WTC11 (cell line): ENCODE results near the gene PA2G4. TPM values are rescaled to one million over a fixed set of nuclear protein-coding genes. Genes with fewer than 3 reads are reported as not detected.
A peak's percentile ranks its signal among the peaks of the same experiment; 100 is the strongest.

Experiments
- AFF4 ChIP-seq: sonication (generic); formaldehyde crosslinking; IDR thresholded peaks from 2 replicates; pipeline ENCODE4 v1.8.1; 2023; ENCODE audit warnings: mild to moderate bottlenecking, missing genetic modification reagents, borderline replicate concordance
- CREB1 ChIP-seq: sonication (generic); formaldehyde crosslinking; IDR thresholded peaks from 2 replicates; pipeline ENCODE4 v1.8.0; 2023; ENCODE audit warnings: mild to moderate bottlenecking, missing genetic modification reagents
- CTCF ChIP-seq: fragments of 200-600 bp; IDR thresholded peaks from 2 replicates; pipeline ENCODE4 v1.8.0; 2022; ENCODE audit warnings: antibody characterized with exemption
- ELF4 ChIP-seq: sonication (generic); formaldehyde crosslinking; IDR thresholded peaks from 2 replicates; pipeline ENCODE4 v1.8.1; 2022; ENCODE audit warnings: low read depth, mild to moderate bottlenecking, moderate library complexity, missing genetic modification reagents
- EMX1 ChIP-seq: fragments of 250-450 bp; sonication (Bioruptor Pico); IDR thresholded peaks from 2 replicates; pipeline ENCODE4 v1.8.0; 2021; ENCODE audit warnings: mild to moderate bottlenecking
- FOXJ3 ChIP-seq: sonication (generic); formaldehyde crosslinking; IDR thresholded peaks from 2 replicates; pipeline ENCODE4 v1.9.0; 2021; ENCODE audit warnings: missing genetic modification reagents, mild to moderate bottlenecking, borderline replicate concordance
- FOXK1 ChIP-seq: sonication (generic); formaldehyde crosslinking; IDR thresholded peaks from 2 replicates; pipeline ENCODE4 v1.8.0; 2022; ENCODE audit warnings: mild to moderate bottlenecking, moderate library complexity, missing genetic modification reagents
- GTF2I ChIP-seq: fragments of 250-450 bp; sonication (Bioruptor Pico); conservative IDR thresholded peaks from 2 replicates; pipeline ENCODE4 v1.4.0; 2021; ENCODE audit warnings: mild to moderate bottlenecking
- HMGA2 ChIP-seq: fragments of 250-450 bp; sonication (Bioruptor Pico); IDR thresholded peaks from 2 replicates; pipeline ENCODE4 v1.4.0; 2021; ENCODE audit warnings: mild to moderate bottlenecking, moderate library complexity
- HMGXB4 ChIP-seq: sonication (generic); formaldehyde crosslinking; IDR thresholded peaks from 2 replicates; pipeline ENCODE4 v1.8.1; 2023; ENCODE audit warnings: mild to moderate bottlenecking, moderate library complexity, missing genetic modification reagents
- IRF1 ChIP-seq: sonication (generic); formaldehyde crosslinking; IDR thresholded peaks from 2 replicates; pipeline ENCODE4 v1.8.0; 2023; ENCODE audit warnings: missing genetic modification reagents
- NR2C2 ChIP-seq: sonication (generic); formaldehyde crosslinking; IDR thresholded peaks from 2 replicates; pipeline ENCODE4 v1.8.0; 2022; ENCODE audit warnings: mild to moderate bottlenecking, missing genetic modification reagents
- SOX15 ChIP-seq: fragments of 250-450 bp; sonication (Bioruptor Pico); IDR thresholded peaks from 2 replicates; pipeline ENCODE4 v1.9.0; 2021; ENCODE audit warnings: mild to moderate bottlenecking
- ZBTB21 ChIP-seq: sonication (generic); formaldehyde crosslinking; IDR thresholded peaks from 2 replicates; pipeline ENCODE4 v1.8.1; 2023; ENCODE audit warnings: mild to moderate bottlenecking, missing genetic modification reagents, borderline replicate concordance
- ZMAT4 ChIP-seq: fragments of 250-450 bp; sonication (Bioruptor Pico); IDR thresholded peaks from 2 replicates; pipeline ENCODE4 v1.9.0; 2021; ENCODE audit warnings: mild to moderate bottlenecking
- ZNF232 ChIP-seq: sonication (generic); formaldehyde crosslinking; IDR thresholded peaks from 2 replicates; pipeline ENCODE4 v1.8.0; 2022; ENCODE audit warnings: mild to moderate bottlenecking, missing genetic modification reagents
- ZNF281 ChIP-seq: sonication (generic); formaldehyde crosslinking; IDR thresholded peaks from 2 replicates; pipeline ENCODE4 v1.8.0; 2023; ENCODE audit warnings: mild to moderate bottlenecking, missing genetic modification reagents
- ZNF425 ChIP-seq: fragments of 250-450 bp; sonication (Bioruptor Pico); conservative IDR thresholded peaks from 2 replicates; pipeline ENCODE4 v1.9.0; 2021; ENCODE audit warnings: mild to moderate bottlenecking
- ZNF532 ChIP-seq: fragments of 250-450 bp; sonication (Bioruptor Pico); IDR thresholded peaks from 2 replicates; pipeline ENCODE4 v1.9.0; 2021; ENCODE audit warnings: mild to moderate bottlenecking, borderline replicate concordance
- ZNF671 ChIP-seq: fragments of 250-450 bp; sonication (Bioruptor Pico); IDR thresholded peaks from 2 replicates; pipeline ENCODE4 v1.8.0; 2021; ENCODE audit warnings: mild to moderate bottlenecking
- total RNA-seq: library from RNA; stranded (reverse); gene quantifications from 3 replicates; pipeline ENCODE4 v1.2.3, GENCODE V29; 2021

Gene PA2G4
- total RNA-seq, 1 experiment from 2014 or later: 249 TPM

- peak; percentile 90; the same call in 1 of the 2 replicates for TF ChIP-seq ZNF425
- TF ChIP-seq ZMAT4 (CRISPR knock-in tag): peak; percentile 58; the same call in 1 of the 2 replicates
- peak; percentile 88; the same call in 1 of the 2 replicates for TF ChIP-seq ZNF671 (CRISPR knock-in tag)
- no peak for TF ChIP-seq ZNF281
- no peak for TF ChIP-seq HMGA2 (CRISPR knock-in tag)
- TF ChIP-seq AFF4 (CRISPR knock-in tag): no peak
- no peak for TF ChIP-seq GTF2I (CRISPR knock-in tag)
- TF ChIP-seq FOXJ3 (CRISPR knock-in tag): no peak
- TF ChIP-seq ZNF232: no peak; the same call in 1 of the 2 replicates
- TF ChIP-seq CTCF: no peak
- peak; percentile 85 for TF ChIP-seq EMX1
- TF ChIP-seq CREB1 (CRISPR knock-in tag): peak; percentile 25; the same call in 1 of the 2 replicates
- TF ChIP-seq ZNF532 (CRISPR knock-in tag): no peak; the same call in 1 of the 2 replicates
- no peak for TF ChIP-seq SOX15 (CRISPR knock-in tag)
- TF ChIP-seq NR2C2 (CRISPR knock-in tag): no peak; the same call in 1 of the 2 replicates
- TF ChIP-seq ELF4 (CRISPR knock-in tag): no peak
- no peak; the same call in 1 of the 2 replicates for TF ChIP-seq FOXK1
- 0 out of 2 replicates have a peak, but pooled peaks have one; percentile 35 for TF ChIP-seq HMGXB4
- no peak for TF ChIP-seq ZBTB21 (CRISPR knock-in tag)
- no peak for TF ChIP-seq IRF1 (CRISPR knock-in tag)
These were observed 12.1 kb downstream of the PA2G4 start, which contains the start of gene RPL41 (continued) for GRCh38 chr12:56116267-56117081.
